GM19468 (cell line): ENCODE results near the gene NR3C1.

Experiments used
- ATAC-seq: cut with Tn5 transposase; IDR thresholded peaks from one replicate; pipeline ENCODE4 v1.9.1; 2021; ENCODE audit warnings: mild to moderate bottlenecking, moderate library complexity, moderate number of reproducible peaks; ENCODE audit not compliant: unreplicated experiment; ENCODE audit errors: extremely low read depth

NR3C1 gene

DNA sequence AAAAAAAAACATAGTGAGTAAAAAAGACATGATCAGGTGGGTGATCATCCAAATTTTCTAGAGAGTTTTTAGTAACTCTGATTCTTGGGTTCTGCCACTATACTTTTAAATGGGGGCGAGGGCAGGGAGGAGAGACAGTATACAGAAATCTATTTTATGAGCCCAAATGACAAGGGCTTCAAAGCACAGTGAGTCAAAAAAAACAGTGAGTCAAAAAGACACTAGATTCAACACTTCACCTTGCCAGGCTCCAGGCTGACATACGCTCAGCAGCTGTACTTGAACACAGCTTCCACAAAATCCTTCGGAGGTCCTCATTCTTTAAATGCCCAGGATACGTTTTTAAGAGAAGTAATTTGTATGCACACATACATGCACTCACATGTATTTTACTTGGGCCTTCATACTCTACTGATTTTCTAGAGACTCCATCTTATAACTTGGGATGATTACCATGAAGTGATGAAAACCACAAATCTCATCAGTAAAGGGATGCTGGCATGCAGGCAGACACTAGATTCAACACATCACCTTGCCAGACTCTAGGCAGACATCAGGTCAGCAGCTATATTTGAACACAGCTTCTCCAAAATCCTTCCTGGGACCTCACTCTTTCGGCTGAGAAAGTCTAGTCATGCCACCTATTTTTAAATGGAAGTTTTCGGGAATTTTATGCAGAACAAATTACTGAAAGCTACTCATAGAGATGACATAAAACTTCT lies 28.8 kb downstream of the NR3C1 start:
- ATAC-seq = no peak

DNA sequence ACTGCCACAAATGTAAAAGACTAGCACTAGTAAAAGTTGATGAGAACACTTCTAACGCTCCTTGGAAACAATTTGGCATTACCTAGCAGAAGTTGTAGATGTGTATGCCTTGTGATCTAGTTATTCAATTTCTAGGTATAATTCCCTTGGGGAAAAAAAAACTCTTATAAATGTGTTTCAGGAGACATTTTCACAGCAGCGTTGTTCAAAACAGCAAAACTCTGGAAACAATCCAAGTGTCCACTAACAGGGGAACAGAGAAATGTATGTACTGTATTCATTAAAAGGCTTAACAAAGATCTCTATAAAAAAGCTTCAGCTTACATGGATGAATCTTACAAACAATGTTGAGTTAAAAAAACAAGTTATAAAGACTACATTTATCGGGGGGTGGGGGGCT lies 30.4 kb downstream of the NR3C1 start:
- ATAC-seq = no peak

GRCh38 chr5:143372187-143372829 lies 31.2 kb downstream of the NR3C1 start:
- ATAC-seq = no peak

DNA sequence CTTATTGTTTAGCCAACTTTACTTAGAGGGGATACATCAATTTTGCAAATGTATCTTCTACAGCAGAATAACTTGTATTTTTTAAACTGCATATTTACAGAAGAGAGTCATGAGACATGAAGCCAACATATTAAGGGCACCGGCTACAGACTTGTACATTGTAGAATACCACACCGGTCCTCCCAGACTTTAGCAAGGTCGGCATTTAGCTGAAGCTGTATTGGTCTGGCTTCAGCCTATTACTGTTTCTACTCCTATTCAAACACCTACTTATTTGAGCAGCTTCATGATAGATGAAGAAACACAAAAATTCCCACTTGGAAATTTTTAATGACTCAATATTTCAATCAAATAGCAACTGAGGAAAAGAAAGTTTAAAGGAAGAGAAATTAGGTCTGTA lies 33.0 kb downstream of the NR3C1 start:
- ATAC-seq = no peak

- ATAC-seq = no peak
Observed at GRCh38 chr5:143364061-143364460, 39.4 kb downstream of the NR3C1 start.

DNA sequence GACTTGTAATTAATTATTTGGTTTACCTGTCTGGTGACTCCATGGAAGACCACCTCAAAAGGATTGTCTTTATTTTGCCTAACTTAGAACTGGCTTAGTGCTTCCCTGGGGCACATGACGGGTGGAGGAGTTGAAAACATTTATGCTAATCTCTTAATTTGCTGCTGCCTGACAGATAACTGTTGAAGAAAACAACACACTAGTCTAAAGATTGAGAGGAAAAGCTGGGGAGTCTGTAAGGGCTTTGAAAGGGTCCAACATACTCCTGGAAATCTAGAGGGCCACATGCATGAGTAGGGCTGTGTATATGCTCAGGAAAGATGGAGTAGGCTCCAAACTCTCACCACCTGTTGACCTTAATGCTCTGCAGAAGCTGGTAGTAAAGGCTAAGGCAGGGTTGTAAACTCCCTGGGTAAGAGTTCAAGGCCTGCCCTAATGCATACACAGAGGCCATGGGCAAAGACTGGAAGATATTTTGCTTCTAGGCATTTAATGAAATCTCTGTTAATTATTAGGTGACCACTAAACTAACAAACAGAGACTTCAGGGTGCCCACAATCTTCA lies 40.7 kb downstream of the NR3C1 start:
- no peak for ATAC-seq

DNA sequence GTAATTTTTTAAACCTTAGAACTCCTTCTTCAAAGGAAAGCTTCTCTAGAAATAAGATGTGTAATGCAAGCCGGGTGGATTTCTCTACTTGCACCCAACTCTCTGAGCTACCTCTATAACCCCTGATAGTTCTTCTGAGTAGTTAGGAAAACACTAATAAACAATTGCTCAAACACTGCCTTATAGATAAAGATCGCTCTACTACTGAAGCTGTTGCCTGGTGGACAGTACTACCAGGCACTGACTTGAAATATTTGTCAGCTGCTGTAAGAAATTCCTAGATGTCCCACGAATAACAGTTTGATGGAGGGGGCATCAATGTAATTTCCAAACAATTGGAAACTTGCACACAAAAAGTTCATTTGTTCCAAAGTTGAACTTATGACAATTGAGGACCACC lies 42.0 kb downstream of the NR3C1 start:
- ATAC-seq = no peak

GRCh38 chr5:143360755-143361154 lies 42.7 kb downstream of the NR3C1 start:
- ATAC-seq = no peak

GRCh38 chr5:143359869-143360268 lies 43.6 kb downstream of the NR3C1 start:
- no peak for ATAC-seq

DNA sequence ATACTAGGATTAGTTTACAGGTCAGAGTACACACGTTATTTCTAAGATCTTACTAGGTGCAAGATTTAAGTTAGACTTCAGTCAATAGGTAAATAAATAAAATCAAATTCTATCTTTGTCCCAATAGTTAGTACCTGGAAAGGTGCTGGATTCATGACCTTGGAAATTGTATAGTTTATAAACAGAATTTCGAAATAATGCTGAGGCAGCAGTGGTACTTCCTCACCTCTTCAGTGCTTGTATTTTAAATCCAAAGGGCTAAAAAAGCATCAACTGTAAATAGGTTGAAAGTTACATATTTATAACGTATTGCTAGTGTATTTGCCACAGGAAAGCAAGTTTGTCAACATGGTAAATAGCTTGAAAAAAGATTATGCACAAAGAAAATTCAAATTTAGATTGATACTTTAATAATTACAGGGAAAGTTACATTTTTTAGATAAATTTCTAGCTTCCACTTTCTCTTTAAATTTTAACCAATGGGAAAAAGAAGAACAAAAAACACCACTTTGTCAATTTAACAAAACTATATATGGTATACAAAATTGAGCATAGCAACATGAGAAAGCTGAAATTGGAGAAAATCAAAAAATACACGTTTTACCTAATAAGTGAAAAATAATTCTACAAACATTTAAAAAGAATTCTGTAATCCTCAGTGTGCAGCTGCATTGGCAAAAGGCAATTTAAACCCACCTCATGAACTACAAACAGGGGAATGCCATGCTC lies 46.5 kb downstream of the NR3C1 start:
- no peak for ATAC-seq

DNA sequence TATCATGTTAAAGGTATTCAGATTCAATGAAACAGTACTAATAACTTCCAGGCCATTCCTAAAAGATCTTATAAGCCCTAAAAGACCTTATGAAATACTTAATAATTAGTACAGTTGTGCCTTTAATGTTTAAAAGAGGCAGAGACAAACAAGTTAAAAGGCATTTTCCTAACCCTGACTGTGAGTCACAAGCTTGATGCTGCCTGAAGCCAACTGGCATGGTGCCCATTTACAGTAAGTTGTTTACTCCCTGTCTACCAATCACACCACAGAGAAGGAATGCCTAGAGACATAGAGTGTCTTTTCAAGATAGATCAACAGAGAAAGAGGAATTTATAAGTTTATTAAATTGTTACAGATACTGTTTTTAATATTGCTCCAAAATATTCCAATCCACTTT lies 47.8 kb downstream of the NR3C1 start:
- ATAC-seq = no peak

GRCh38 chr5:143354025-143354424 lies 49.5 kb downstream of the NR3C1 start:
- no peak for ATAC-seq

- ATAC-seq = no peak
Observed at GRCh38 chr5:143352691-143353090, 50.8 kb downstream of the NR3C1 start.

DNA sequence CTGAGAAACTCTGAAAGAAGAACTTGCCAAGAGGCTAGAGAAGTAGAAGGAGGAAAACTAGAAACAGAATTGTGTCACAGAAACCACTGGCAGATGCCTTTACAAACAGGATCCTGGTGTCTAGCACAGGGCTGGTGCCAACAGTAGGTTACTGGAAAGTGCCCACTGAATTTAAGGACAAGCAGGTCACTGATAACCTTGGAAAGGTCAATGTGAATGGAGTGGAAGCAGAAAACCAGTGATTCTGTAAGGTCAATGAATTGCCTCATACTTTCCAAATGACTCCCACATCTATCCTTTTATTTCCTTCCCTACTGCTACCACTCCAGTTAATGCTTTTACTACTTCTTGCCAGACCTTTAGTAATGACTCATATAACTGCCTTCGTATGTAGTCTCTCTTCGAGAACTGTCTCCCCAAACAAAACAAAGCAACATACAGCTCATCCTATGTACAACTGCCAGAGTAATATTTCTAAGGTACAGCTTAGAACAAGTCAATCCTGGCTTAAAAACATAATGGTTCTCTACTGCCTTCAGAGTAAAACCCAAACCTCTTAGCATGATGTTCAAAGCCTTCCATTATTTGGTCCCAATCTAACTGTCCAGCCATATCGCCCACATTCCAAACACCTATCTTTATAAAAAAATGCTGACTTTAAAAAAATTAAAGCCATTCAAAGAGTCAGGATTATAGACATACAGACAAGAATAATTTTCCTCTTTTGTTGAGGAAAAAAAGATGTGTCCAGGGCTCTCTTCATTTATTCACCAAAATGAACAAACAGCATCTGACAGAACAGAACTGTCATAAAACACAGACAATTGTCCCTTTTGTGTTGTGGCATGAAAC lies 52.5 kb downstream of the NR3C1 start:
- ATAC-seq = no peak

GRCh38 chr5:143350341-143350740 lies 53.1 kb downstream of the NR3C1 start:
- no peak for ATAC-seq

GRCh38 chr5:143349177-143349576 lies 54.3 kb downstream of the NR3C1 start:
- no peak for ATAC-seq

GRCh38 chr5:143347698-143348344 lies 55.7 kb downstream of the NR3C1 start:
- ATAC-seq = no peak

GRCh38 chr5:143347046-143347445 lies 56.4 kb downstream of the NR3C1 start:
- no peak for ATAC-seq

DNA sequence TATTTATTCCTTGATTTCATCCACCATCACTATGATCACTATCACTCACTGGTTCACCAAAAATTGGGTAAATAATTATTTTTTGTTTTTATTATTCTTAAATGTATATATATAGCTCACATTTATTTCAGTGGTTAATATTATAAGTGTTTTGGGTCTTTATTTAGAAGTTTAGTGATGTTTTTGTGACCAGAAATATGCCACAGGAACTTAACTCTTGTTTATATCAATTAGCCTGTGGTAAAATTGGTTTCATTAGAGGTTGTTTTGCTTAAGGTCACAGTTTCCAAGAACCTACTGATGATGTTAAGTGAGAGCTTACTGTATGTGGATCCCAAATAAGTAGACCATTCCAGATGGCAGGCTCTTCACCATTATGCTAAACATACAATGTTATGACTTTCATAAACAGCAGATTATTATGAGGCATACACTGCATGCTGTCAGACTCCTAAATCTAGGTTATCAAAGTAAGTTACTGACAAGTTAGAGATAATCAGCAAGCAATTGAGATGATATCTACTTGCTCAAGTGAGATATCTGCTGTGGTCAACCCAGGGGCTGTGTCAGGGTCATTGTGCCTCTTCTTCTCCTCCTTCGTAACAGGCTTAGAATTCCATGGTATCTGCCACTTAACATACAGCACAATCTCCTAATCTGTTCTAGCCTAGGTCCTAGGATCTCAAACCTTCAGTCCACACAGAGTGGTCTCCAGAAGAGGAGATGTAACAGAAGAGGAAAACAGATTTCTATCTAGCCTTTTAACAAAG lies 57.6 kb downstream of the NR3C1 start:
- ATAC-seq = no peak
